HG02973 (cell line): Measurements from ENCODE around the gene COL11A1.
"Not testable (repeated sequence)": the region's sequence is repeated elsewhere in the genome, so short reads cannot be mapped to it uniquely, and the experiment has no call there.

Experiments
- ATAC-seq: cut with Tn5 transposase; IDR thresholded peaks from one replicate; pipeline ENCODE4 v1.9.1; 2021; ENCODE audit warnings: moderate library complexity; ENCODE audit not compliant: unreplicated experiment

COL11A1 gene

DNA sequence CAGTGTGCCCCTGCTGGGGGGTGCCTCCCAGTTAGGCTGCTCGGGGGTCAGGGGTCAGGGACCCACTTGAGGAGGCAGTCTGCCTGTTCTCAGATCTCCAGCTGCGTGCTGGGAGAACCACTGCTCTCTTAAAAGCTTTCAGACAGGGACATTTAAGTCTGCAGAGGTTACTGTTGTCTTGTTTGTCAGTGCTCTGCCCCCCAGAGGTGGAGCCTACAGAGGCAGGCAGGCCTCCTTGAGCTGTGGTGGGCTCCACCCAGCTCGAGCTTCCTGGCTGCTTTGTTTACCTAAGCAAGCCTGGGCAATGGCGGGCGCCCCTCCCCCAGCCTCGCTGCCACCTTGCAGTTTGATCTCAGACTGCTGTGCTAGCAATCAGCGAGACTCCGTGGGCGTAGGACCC lies 175.0 kb downstream of the COL11A1 start:
- ATAC-seq: not testable (repeated sequence)

DNA sequence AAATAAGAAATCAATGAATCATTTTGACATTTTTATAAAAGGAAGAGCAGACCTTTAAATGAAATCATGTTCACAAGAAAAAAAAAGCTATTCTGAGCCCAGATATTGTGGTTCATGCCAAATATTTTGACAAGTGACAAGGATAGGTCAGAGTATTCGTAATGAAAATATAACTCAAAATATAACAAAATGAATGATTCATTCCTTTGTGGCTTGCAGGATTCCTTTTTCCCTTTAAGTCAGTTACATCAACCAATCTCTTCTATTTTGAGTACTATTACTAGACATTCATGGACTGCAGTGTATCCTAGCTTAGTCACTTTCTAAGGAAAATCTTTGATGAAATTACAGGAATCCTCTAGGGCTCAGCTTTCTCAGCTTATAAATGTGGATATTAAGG lies 188.7 kb downstream of the COL11A1 start:
- ATAC-seq: no peak

DNA sequence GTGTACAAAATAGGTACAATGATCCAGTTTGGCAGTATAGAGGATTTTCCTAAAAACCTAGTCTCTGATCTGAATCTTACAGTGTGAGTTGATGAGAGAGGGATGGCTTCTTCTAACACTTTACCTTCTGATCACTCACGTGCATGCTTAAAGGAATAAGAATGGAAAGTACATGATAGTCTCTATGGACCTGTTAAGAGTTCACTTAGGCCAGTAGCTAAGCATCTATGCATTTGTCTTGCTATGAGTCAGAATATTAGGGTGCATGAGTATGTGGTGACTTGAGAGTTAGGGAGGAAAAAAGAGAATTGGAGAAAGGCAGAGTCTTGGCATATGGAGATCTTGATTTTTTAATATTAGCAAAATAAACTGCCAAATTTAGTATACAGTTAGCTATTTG lies 206.3 kb downstream of the COL11A1 start:
- ATAC-seq: no peak

DNA sequence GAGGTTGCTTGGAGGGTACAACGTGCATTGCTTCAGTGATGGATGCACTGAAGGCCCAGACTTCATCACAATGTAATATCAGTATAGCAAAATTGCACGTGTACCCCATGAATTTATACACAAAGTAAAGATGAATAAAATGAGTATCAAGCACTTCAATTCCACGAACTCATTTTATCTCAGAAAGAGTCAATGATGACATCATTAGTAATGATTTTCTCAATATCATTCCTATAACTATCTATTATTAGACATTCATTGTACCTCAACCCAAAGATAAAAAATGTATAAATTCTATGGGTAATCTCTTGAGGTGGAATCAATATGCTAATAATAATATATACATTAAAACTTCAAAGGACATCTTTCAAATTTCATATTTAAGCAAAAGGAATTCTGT lies 208.4 kb downstream of the COL11A1 start:
- no peak for ATAC-seq

DNA sequence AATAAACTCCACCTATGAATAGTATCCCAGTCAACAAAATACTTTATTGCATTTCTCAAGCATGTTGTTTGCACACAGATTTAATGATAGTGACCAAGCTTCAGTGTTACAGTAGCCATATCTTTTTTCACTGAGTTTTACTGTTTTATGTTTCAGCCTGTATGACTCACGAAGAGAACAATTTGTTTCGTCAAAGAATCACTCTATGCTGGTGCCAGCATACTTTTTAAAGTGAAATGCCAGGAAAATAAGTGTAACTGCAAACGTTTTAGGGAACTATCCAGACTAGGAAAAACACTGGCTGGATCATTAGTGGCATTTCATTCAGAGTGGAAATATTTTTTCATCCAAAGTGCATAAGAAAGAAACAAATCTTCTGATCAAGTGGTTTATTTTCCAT lies 210.8 kb downstream of the COL11A1 start:
- ATAC-seq: no peak

DNA sequence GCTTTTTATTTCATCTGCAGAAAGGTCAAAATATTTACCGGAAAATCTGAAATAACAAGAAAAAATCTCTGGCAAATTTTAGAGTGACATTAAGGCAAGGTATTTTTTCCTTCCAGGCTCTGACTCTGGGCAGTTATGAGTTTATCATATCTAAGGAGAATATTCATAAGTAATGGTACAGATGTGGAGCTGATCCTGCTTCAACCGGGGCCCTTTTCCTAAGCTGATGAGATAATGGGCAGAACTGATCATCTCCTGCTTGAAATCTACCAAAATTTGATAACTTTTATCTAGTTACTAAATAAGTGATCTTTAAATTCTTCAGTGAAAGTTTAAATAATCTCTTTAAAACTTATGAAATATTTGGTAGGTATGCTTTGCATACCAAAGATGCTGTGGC lies 211.6 kb downstream of the COL11A1 start:
- ATAC-seq: no peak

DNA sequence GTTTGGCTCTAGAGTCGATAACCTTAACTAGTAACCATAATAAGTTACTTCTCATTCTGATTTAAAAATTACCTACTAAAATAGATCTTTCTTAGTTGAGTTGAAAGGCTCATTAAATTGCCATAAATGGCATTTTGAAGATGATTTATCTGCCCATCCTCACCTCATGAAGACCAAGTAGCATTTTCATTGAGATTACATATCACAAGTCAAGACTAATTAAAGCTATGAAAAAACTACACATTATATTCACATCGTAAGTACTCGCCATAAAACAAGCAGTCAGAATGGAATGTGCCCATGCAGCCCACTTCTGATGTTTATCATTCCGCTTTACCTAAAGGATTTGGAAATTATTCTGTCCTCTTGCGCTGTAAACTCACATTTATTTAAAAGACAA lies 212.0 kb downstream of the COL11A1 start:
- ATAC-seq: no peak

DNA sequence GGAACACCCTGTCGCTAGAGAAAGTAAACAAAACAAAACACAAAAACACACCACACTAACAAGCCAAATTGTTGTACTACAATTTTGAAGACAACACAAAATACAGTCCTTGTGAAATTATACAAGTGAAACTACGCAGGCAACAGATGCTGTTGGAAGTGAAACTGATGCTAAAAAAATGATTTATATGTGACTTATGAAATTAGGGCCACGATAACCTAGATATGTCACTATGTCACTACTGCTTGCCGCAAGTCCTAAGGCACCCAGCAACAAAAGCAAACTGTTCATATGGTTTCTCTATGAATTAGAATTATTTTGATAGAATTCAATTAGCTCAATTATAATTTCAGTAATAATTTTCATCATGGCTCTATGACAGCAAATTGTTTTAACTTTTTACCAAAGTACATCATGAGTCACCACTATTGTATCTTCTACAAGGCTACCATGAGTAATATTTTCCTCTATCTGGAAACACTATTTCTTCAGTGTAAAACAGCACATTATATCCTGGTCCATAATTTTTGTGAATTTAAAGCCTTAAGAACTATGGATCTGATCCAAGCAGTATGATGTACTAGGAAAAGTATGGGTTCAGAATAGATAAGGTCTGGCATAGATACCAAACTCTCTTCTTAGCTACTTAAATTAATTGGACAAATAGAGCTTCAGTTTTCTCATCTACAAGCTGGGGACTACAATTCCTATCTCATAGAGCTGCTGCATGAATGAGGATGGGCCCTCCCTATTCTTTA lies 216.3 kb downstream of the COL11A1 start:
- ATAC-seq: no peak

DNA sequence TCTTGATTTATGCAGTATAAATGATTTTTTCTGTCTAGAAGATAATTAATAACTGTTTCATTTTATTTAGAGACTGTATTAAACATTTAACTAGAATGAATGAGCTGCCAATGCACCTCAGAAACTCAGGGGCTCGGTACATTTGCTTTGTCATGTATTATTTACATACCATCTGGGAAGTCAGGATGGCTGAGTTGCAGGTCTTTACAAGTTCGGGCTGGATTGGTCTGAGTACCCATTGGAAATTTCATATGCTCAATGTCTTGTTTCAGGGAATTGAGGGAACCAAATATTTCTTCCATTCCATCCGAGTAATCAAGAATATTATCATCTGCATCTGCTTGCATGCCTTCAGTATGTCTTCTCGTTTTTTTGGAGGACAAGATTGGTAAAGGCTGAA lies 221.7 kb downstream of the COL11A1 start:
- no peak for ATAC-seq

DNA sequence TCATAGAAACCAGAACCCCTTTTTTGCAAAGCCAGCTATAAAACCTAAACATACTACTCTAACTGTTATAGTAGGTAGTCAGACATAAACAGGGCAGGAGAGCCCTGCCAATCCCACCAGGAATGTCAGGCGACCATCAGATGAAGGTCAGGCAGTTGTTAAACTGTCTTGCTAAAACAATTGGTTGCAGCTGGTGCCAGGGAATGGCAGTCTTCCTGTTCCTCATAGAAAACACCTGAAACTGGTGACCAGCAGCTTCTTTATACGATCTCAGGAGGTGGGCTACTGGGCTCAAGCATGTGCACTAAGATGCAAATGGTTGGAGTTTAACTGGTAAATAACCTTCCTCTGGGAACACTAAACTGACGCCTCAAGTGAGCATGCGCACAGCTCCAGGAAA lies 224.1 kb downstream of the COL11A1 start:
- no peak for ATAC-seq

DNA sequence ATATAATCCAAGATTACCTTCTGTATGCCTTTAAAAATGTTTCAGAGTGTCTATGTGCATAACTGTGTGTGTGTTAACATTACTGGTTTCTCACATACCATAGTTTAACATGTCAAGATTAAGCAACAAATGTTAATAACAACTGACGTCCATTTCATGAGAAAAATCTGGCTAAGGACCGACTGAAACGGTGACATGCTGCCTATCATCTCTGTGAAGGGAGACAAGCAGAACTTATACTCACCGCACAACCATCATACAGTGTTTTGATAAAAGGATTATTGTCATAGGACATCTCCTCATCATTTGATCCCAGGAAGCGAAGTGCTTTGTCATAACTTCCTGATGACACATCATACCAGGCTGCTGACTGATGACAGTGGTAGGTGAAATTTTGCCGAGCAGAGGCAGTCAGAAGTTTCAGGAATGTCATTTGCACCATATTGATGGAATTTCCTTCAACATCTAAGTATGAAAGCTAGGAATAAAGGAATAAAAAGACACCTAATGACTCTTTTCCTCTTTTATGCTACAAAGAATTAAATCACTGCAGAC lies 228.8 kb downstream of the COL11A1 start:
- no peak for ATAC-seq

DNA sequence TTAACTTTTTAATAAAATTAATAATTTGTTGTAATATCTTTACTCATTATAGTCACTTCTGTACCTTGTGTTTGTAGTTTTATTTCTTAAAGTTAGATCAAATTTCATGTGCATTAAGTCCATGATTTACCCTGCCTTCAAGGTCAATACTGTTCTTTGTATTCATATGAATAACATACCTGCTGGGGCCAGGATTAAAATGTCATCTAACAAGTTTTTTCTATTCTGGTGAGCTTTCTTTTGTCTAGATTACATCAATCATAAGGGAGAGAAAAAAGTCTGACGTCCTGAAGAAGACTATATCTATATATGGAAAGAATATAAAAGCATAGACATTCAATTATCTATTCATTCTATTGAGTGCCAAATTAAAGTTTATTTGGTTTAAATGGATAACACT lies 232.6 kb downstream of the COL11A1 start:
- no peak for ATAC-seq

DNA sequence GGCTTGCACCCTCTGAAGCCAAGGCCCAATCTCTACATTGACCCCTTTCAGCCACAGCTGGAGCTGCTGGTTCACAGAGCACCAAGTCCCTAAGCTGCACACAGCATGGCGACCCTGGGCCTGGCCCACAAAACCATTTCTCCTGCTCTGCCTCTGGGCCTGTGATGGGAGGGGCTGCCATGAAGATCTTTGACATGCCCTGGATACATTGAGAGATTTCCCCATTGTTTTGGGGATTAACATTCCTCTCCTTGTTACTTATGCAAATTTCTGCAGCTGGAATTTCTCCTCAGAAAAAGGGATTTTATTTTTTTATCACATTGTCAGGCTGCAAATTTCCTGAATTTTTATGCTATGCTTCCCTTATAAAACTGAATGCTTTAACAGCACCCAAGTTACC lies 235.8 kb downstream of the COL11A1 start:
- ATAC-seq: no peak

DNA sequence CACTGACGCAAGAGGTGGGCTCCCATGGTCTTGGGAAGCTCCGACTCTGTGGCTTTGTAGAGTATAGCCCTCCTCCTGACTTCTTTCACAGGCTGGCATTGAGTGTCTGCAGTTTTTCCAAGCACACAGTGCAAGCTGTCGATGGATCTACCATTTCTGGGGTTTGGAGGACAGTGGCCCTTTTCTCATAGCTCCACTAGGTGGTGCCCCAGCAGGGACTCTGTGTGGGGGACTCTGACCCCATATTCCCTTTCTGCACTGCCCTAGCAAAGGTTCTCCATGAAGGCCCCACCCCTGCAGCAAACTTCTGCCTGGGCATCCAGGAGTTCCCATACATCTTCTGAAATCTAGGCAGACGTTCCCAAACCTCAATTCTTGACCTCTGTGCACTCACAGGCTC lies 236.2 kb downstream of the COL11A1 start:
- ATAC-seq: no peak

DNA sequence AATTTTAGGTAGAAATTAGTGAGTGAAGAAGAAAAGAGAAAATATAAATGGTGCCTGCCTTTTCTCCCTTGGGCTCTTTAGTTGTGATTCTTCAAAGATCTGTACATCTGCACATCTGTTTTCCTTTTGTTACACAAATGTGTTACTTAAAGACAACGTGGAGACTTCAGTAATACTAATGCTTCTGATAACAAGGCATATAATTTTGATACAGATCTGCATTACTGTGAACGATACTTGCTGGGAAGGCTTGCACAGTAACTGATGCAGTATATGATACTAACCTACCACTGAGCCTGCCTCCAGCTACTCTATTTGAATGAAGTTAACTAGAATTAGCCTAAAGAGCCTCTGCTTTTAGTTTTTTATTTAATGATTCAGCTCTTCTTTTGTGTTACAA lies 244.6 kb downstream of the COL11A1 start:
- no peak for ATAC-seq

DNA sequence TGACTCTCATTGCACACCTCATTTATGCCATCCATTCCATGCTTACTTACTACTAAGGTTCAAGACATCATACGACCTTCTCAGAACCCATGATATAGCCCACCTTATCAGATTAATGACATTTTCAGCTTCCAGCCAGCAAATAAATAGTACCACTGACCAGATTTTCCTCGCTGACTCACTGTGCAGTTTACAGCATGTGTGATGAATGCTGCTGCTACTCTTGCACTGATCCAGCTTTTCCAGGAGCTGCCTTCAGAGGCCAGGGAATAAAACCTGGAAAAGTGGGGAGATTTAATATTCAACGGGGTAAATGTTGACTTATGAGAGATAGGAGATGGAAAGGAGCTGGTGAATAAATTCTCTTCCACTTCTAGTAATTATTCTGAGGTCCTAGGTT lies 247.1 kb downstream of the COL11A1 start:
- no peak for ATAC-seq

DNA sequence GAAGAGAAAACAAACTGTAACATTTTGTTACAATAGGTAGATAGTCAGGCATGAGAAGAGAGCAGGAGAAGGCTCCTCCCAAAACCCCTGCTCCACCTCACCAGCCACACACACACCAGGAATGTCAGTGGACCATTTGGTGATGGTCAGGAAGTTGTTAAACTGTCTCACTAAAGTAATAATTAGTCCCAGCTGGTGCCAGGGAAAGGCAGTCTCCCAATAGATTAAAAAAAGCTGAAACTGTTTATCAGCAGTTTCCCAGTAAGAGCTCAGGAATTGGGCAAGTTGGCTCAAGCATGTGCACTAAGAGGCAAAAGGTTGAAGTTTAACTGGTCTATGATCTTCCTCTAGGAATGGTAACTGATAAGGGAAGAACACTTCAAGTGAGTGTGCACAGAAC lies 249.6 kb downstream of the COL11A1 start:
- ATAC-seq: no peak

DNA sequence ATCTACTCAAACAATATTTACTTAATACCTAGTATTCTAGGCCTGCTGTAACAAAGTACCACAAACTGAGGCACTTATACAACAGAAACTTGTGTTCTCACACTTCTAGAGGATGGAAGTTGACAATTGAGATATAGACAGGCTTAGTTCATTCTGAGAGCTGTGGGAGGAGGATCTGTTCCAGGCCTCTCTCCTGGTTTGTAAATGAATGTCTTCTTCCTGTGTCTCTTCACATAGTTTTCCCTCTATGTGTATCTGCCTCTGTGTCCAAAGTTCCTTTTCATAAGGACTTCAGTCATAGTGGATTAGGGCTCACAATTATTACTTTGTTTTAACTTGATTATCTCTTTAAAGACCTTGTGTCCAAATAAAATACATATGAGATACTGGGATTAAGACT lies 251.1 kb downstream of the COL11A1 start:
- no peak for ATAC-seq

DNA sequence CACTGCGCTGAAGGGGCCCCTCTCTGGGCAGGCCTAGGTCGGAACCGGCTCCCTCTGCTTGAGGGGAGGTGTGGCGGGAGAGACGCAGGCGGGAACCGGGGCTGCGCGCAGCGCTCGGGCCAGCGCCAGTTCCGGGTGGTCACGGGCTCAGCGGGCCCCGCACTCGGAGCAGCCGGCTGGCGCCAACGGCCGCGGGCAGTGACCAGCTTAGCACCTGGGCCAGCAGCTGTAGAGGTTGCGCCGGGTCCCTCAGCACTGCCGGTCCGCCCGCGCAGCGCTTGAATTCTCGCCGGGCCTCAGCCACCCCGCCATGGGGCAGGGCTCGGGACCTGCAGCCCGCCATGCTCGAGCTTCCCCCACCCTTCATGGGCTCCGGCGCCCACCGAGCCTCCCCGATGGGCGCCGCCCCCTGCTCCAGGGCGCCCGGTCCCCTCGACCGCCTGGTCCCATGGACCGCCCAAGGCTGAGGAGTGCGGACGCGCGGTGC lies 254.6 kb downstream of the COL11A1 start:
- no peak for ATAC-seq

DNA sequence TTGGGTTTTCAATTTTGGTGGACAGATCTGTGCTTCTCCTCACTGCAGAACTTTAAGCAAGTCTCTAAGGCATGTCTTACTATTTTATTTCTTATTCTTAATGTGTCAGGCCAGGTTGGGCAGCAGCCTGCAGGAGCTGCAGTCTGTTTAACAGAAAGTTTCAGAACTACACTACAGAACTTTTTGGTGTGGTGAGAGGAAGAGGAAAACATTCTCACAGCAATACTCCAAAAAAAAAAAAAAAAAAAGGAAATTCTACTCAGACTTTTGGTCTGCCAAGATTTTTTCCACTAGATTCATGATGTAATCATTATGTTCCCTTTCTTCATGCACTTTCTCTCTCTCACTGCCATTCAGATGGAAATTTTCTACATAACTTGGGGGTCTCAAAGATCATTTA lies 255.2 kb downstream of the COL11A1 start:
- no peak for ATAC-seq

DNA sequence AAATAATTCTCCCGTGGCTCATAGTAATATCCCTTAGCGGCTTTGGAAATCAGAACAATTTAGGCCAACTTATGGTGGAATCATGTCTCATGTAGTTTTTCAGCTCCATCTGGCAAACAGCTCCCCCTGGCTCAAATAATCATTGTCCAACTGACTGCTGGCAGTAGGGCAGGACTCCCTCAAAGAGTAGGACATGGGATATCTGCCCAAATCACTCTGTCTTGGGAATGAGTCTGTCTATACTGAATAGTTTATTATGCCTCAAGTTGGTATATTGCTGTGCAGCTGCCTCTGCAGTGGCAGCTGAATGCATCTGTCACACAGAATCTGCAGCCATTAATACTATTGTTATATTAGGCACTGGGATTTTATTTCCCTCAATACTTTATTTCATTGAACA lies 255.7 kb downstream of the COL11A1 start:
- no peak for ATAC-seq

DNA sequence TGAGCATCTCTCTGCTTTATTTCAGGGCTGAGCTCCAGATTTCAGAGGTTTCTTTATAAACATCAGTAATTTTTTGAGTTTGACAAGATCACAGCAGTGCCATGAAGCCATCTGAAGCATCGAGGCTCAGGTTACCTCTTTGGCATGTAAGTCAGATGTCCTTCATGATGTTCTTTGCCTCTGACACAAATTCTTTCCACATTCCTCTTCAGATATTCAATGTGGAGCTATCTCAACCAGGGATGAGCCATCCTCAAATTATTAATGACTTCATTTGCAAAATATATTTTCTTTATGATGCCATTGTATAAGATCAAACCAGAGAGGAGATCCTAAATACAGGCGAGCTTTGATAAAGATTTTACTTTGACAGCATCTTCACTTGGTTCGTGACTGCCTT lies 256.7 kb downstream of the COL11A1 start:
- ATAC-seq: no peak

DNA sequence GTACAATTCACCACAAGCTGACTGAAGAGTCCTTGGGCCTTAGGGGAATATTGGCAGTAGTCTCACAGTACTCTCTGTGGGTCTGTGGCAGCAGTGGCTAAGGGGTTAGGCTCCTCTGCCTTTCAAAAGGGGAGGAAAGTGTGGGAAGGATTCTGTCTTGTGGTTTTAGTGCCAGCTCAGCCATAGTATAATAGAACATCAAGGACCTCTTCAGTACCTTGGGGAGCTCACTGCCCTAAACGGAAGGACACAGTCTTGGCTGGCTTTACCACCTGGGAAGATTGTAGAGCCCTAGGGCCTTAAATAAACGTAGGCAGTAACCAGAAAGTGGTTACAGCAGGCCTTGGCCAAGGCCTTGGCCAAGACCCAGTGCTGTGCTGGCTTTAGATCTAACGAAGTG lies 265.7 kb downstream of the COL11A1 start:
- no peak for ATAC-seq
